ENCODE measurements around the gene PNPLA2.
A peak's percentile ranks its signal among the peaks of the same experiment; 100 is the strongest.

Gene PNPLA2

DNA sequence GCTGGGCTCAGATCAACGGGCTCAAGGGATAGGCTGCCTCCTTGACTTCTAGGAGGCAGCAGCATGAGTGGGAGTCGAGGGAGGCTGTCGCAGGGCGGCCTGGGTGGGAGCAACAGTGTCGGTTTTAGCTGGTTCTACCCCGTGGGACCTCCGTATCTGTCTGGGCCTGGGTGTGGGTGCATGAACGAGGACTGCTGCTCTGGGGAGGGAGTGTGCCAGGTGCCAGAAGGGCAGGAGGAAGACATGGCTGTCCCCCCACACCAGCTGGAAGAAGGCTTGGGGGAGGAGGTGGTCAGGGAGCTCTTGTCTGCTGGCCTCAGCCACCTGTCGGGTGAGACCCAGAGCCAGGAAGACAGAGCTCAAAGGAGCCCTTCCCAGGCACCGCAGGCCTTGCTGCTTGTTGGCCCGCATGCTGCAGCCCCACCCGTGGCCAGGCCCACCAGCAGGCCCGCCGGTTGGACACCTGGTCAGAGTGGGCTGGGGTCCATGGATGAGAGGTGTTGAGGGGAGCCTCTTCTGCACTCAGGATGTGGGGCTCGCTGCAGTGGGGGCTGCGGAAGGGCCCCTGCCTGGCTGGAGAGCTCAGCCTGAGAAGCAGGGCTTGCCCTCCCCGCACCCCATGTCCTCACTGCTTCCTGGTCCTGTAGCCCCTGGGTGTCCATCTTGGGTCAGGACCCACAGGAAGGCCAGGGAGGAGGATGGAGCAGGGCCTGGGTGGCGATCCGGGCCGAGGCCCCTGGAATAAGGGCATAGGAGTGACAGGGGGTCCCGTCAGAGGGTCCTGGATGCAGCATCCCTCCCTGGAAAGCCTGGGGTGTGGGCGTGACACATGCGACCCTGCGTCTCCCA, 32.3 kb upstream of the PNPLA2 start:
- no peak for DNase-seq

DNA sequence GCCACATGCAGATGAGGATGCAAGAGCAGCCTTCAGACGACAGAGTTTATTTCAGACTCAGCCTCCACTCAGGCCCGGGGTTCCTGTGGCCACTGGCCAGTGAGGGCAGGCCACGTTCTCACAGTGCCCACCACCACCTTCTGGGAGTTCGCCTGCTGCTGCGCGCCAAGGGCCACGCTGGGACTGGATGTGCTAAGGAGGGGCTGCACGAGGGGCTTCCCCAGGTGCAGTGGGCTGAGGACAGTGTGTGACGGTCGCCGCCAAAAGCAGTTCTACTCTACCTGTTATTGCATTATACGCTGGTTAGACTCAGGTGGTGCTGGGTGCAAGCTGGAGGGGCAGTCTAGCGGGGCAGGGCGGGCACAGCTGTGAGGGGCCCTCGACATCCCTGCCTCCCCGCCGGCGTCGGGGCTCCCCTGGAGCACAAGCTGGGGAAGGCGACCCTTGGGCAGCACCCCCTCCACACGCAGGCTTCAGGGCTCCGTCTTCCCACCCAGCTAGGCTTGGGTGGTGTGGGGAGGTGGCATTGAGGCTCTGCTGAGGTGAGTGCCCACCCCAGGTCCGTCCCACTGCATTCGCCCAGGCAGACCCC, 31.5 kb upstream of the PNPLA2 start:
- DNase-seq, result no peak

DNA sequence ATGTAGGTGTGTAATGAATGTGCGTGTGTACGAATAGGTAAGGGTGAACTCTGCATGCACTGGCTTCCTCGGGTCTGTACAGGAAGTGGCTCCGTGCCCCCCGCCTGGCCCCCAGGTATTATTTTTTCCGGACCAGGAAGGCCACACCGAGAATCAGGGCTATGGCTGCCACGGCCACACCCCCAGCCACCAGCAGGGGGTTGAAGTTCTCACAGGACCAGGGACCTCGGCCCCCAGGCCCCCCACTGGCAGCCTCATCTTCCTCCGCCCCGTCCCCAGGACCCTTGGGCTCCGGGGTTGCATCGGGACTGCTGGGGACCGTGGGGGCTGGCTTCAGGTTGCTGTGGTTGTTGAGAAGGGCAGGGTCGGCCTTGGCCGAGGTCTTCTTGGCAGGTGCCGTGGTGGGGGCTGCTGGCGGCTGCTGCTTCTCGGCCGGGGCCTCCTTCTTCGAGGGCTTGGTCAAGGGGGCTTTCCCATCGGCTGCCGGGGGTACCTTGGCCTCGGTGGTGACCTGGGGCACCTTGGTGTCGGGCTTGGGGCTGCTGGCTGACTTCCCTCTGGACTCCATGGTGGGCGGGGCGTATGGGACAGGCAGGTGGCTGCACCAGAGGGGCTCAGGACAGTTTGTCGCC, 30.6 kb upstream of the PNPLA2 start:
- no peak for DNase-seq

DNA sequence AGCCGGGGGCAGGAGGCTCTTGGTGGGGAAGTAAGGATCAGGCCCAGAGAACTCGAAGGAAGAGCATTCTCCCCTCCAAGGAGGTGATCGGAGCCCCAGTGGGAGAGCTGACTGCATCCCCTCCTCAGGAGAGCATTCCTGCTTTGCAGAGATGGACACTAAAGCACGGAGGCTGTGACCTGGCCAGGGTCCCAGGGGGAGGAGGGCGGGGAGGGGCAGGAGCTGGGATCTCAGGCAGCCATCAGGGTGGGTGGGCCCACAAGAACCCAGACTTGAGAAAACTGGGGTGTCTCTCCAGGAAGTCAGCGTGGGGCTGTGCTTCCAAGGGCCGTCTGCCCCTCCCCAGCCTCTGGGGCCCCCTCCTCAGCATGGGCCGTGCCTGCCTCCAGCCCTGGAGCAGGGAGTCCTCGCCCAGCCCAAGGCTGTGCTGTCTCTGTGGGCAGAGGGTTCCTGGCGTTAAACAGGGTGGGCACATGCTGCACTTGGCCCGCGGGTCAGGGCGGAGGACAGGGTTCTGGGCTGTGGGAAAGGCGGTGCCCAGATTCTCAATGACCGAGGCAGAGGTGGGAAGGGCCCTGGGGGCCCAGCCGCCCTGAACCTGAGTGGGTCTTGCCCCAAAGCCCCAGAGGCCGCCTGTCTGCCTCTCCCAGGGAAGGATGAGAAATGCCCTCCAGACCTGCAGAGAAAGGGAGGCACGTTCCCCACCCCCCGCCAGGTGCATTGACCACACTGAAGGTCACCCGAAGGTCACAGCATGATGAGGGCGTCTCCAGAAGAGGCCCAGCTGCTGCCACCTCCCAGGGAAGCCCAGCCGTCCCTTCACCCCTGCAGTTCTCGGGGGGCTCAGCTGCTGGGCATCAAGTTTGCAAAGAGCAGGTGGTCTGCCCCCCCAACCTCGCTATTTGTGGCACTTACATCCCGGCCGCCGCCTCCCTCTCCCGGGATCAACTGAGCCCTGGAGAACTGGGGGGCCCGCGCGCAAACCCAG, 29.5 kb upstream of the PNPLA2 start:
- no peak for DNase-seq

DNA sequence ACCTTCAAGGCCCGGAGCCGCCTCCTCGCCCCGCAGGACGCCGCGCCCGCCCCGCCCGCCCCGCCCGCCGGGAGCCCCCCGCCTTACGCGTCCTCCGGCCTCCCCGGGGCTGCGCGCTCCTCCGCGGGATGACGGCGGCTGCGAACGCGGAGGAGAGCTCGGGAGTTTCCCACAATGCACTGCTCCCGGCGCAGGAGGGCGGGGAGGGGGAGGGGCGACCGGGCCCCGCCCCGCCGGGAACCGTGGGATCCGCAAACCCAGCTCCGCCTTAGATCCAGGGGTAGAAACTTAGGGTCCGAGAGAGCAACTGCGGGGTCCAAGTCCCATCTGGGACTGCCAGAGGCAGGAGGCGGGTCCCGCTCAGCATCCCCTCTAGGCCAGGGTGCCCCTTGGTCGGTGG, 28.8 kb upstream of the PNPLA2 start, which contains the start of gene CEND1:
Gene CEND1 (minus strand): TSS at position 148 of the 400 bp plus-strand sequence. CDS start 1,514 bp downstream, outside the sequence.
- DNase-seq, result peak; percentile 48

DNA sequence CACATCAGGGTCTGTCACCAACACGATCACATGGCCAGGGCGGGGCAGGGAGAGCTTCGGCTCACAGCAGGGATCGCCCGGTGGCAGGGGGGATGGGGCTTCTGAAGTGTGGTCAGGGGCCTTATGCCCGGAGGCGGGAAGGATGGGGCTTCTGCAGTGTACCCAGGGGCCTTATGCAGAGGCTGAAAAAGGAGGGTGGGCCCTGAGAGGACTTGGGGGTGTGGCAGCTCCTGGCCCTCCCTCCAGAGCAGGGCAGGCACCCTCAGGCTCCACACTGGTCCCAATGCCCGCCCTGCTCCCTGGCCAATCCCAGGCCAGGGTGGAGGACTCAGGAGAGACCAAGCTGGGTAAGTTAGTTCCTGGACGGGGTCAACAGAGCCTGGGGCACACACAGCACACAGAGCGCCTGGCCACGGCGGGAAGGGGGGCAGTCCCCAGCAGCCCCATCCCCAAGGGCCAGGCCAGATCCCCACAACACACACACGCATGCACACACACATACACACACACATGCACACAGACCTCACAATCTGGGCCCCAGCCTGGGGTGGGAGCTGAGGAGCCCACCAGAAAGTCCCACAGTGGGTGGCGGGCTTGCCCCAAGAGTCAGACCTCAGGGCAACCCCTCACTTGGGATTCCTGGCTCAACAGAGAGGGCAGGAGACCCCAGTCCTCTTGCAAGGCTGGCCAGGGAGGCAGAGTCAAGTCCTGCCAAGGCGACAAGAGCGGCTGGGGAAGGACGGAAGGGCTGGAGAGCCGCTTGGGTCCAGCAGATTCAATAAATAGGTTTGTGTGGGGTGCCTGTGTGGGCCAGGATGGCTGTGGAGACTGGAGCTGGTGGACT, 27.8 kb upstream of the PNPLA2 start:
- no peak for DNase-seq

DNA sequence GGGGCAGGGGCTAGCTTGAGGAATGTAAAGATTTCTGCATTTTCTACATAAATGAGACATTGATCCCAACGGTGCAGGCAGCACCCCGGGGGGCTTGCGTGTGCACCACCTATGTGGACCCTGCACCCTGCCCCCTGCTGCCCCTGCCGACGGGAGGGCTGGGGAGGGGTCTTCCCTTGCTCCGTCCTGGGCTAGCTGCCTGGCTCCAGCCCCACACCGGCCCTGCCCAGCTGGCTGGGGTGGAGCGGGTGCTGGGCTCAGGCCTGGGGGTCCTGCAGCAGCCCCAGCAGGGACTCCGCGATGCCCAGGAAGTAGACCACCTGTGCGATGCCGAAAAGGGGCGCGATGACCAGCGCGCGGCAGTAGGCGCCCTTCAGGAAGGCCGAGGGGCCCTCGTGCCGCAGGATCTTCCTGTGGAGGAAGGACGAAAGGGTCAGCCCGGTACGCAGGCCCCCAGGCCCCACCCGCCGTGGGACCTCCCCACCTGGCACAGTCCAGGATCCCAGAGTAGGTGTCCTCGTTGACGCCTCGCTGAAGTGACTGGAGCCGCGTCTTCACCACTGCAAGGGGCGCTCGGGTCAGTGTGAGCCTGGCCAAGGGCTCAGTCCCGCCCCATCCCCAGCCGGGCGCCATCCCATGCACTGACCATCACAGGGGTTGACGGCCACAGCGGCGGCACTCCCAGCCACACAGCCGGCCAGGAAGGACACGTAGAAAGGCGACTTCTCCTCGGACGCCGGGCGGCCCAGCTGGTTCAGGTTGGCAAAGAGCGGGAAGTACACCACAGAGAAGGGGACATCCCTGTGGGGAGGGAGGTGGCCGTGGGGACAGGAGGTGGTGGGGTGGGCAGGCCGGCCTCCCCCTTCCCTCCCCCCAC, 26.8 kb upstream of the PNPLA2 start:
- no peak for DNase-seq

DNA sequence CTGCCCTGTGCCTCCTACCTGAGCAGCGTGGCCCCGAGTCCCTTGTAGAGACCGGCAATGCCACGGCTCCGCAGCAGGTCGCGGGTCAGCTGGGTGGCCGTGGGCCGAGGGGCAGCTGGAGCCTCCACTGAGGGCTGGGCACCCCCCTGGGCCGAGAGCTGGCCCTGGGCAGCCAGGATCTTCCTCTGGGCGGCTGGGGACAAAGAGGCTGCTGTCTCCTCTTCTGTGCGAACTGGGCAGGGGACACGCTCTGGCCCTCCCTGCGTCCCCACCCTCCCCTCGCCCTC, 26.2 kb upstream of the PNPLA2 start:
- DNase-seq, result no peak

DNA sequence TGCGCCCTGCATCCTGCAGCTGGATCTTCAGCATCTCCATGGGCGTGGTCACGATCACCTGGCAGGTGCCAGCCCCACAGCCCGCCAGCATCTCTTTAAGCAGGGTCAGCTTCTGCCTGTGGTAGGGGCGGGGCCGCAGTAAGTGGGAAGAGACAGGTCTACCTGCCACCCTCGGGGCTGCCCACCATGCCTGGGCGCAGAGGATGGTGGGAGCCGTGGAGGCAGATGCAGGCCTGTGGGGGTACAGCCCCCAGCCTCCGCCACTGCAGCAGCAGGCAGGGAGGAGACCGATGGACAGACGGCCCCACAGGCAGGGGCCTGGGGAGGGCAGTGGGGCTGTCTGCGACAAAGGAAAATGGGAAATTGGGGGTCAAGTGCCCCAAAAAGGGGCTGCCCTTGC, 25.8 kb upstream of the PNPLA2 start:
- no peak for DNase-seq

DNA sequence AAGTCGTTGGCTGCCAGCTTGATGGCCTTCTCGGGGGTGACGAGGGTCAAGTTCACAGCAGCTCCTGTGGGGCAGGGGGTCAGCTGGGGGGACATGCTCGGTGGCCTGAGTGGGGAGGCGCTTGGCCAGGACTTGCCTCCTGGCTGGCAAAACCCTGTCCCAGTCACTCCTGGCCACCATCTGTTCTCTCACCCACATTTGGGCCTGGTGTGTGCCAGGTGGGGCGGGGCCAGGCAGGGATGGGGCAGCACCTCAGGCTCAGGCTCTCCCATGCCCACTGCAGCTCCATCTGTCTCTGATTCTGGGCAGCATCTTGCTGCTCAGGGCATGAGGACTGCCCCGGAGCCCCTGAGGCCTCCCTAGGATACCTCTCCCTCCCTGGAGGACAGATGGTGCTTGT, 25.2 kb upstream of the PNPLA2 start:
- DNase-seq, result no peak

DNA sequence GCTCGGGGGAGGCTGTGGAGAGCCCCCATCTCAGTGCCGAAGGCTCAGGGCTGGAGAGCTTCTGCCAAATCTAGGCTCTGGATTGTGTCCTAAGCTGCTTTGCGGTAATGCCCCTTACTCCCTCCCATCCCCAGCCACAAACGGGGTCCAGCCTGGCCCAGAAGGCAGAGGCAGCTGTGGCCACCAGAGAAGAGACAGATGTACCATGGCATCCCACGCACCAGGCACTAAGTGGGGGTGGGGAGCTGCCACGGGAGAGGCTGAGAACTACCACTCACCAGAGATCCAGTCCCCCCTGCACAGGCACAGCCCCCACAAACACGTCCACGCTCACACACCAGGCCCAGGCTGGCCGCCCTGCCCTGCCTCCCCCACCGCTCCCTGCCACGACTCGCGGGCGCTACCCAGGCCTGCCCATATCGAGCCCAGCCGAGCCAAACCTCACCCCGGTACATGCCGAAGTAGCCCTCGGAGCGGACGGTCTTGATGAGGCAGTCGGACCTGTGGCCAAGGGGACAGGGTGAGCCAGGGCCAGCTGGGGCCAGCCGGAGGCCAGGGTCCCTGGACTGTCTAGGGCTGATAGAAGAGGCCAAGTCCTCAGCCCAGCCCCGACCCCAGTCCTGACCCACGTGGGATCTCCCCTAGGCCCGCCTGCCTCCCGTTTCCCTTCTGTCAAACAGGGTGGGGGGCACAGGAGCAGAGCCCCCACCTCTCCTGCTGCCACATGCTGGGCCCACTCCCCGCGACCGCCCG, 24.5 kb upstream of the PNPLA2 start:
- no peak for DNase-seq

DNA sequence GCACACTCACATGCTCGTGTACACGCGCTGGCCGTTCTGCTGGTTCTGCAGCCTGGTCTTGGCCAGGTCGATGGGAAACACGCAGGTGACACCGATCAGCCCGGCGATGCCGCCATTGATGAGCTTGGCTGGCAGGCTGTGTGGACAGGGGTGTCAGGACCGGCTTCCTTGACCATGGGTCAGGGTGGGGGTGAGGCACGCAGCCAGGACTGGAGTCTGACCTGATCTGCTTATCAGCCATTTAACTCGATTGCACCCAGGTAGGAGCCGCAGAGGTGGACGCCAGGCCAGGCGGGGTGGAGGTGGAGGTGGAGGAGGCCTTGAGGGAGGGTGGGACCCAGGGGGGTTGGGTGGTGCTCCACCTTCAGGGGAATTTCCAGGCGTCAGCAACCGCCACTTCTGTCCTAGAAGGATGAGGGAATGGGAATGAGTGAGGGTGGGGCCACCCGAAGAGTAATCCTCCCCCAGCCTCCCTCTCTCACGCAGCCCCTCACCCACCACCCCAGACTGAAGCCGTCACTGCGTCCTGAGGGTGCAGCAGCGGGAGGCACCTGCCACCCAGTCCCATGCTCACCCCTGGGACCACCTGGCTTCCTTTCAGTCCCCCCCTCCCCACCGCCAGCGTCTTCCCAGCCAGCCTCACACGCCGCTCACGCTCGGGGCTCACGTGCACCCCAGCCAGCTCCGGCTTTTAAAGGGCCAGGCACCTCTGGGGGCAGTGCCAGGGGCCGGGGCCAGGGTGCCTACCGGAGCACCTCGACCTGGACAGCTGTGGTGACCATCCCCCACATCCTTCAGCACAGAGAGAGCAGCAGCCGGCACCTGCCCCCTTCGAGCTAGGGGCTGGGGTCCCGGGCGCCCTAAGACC, 23.7 kb upstream of the PNPLA2 start:
- DNase-seq, result no peak

DNA sequence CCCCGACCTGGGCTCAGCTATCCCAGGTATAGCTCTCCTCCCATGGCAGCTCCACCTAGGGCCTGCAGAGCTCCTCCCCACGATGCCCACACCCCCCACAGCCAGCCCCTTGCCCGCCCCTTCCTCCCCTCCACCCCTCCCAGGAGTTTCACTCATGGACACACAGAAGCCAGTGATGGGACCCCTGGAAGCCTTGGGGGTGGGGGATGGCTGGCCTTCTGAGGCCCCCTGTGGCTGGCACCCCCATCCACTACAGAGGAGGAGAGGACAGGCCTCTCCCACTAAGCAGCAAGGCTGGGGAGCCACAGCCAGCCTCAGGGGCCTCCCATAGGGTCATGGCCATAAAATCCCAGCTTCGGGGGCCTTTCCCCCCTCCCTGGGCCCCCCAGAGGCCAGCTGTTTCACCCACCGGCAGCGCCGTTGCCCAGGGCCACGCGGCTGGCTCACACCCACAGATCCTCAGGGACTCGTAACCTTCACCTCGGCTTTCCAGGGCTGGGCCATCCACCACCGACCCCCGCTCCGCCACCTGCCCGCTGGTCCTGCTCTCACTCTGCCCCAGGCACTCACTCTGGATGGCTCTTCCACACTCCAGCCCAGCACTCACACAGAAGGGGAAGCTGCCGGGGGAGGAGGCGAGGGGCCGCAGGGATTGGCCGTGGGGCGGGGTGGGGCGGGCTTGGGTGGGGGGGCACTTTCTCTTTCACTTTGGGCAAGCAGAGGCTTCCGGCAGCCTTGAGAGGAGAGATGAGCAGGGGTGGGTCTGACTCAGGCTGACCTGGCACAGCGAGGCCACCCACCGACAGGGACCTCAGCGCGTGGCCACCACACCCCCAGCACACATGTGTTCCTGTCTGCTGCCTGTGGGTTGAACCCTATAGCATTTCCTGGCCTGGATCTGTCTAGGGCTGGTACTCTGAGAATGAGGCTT, 22.8 kb upstream of the PNPLA2 start:
- DNase-seq, result peak; percentile 91

DNA sequence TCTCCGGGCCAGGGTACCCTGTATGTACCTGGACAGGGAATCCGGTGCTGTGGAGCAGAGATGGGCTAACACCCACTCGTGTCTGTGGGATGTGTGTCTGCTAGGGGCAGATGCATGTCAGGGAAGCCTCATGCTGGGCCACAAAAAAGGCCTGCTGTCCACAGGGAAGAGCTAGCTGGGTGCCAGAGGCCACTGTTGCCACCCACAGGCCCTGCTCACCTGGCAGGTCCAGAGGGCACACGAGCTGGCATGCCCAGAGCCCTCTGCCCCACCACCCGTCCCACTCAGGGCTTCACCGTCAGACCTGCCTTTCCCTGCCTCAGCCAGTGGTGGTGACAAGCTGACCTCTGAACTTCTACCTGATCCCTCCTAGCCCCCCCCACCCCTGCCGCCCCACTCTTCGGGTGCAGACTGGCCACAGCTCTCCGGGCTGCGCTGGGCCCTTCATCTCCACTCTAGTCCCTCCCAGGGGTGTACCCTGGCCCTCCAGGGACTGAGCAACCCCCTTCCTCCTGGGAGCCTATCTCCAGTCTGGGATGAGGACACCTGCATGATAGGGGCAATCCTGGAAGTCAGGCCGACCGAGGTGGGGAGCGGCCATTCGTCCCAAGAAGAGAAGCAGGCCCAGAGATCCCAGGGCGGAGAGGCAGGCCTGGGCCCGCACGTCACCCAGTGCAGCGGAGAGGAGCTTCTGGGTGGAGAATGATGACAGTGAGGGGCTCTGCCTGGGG, 22.0 kb upstream of the PNPLA2 start:
- no peak for DNase-seq

DNA sequence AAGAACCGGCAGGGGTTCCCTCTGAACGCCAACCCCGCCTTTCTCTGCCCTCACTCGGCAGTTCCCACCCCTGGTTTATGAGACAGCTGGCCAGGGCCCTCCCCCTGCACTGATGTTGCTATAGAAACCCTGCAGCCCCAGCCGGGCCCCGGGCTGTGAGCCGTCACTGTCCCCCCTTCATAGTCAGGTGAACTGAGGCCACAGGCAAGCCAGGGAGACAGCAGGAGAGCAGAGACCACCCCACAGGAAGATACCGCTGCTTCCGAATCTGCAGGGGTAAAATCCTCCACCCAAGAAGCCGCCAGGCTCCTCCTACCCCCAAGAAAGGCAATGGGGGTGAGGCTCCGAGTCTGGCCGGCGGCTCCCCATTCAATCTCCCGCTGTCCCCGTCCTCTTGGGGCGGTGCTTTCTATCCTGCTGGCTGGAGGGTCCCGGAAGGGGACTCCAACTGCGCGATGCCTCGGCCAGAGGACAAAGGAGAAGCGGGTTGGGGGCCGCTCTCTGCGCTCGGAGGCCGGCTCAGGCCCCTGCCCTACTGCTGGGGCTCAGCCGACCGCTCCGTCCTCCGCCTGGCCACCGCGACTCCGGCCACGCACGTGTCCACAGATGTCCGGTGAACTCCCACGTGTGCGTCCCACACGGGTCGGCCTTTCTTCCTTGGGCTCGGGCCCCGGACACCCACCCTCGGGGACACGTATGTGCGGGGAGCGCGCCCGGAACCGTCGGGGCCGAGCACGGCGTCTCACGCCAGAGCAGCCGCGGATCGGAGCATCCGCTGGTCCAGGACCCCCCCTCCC, 21.2 kb upstream of the PNPLA2 start:
- peak; percentile 75 for DNase-seq

DNA sequence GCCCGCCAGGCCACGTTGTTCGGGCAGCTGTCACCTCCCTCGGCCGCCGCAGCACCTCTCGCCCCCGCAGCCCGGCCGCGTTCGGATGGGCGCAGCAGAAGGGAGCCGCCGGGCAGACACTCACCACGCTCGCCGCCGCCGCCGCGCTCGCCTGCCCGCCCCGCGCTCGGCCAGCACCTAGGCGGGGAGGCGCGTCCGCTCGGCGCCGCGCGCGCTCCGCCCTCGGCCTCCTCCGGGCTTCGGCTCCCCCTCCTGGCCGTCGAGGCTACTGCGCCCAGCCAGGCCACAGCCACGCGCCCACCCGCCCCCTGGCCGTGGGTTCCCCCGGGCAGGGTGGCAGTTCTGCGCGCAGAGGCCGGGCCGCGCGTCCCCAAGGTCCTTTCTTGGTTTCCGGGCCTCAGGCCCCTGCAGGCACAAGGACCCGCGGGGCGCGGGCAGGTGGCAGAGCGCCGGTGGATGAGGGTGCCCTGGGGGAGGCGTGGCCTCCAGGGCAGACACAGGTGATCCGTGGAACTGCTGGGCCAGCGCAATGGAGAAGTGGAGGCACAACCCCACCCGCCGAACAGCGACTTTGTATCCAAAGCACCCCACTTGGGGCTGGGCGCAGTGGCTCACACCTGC, 20.5 kb upstream of the PNPLA2 start, which contains the start of gene SLC25A22:
Gene SLC25A22 (minus strand): TSS at position 189 of the 621 bp plus-strand sequence. CDS start 3,275 bp downstream, outside the sequence.
- DNase-seq, result peak; percentile 86
